ENCODE measurements around the gene LY6G6C. TPM values are rescaled to one million over a fixed set of nuclear protein-coding genes. Genes with fewer than 3 reads are reported as not detected.

The LY6G6C gene
- total RNA-seq, 1 donor from 2014 or later, result not detected

GRCh38 chr6:31734247-31734820 lies 12.8 kb upstream of the LY6G6C start:
- H3K9me3 Mint-ChIP-seq, result no peaks in the 10 kb centered on the region
- Histone ChIP-seq H3K4me3 (peak overlapping the region; percentile 92), H3K27me3 (no peaks in the 10 kb centered on the region), H3F3A (ENCODE audit: low read depth) (peaks cover 75% of the 10 kb centered on the region), H3K4me2 (peak overlapping the region; percentile 99), H3K9ac (no peak overlapping the region), H2AFZ (replicated peaks) (no peak overlapping the region), H3K79me2 (ENCODE audit: low read depth) (peaks cover 36% of the 10 kb centered on the region), H3K27ac (no peak overlapping the region), H3K4me1 (peaks cover 33% of the 10 kb centered on the region), H3K36me3 (peaks cover 5% of the 10 kb centered on the region), H4K20me1 (ENCODE audit: low read depth) (peaks cover 21% of the 10 kb centered on the region), H3K9me3 (ENCODE audit: low read depth) (no peaks in the 10 kb centered on the region)
- no peaks in the 10 kb centered on the region for H3K27me3 Mint-ChIP-seq (ENCODE audit: insufficient read depth, low read depth)
- no peak for DNase-seq (ENCODE audit: low spot score)
- no peak for TF ChIP-seq CTCF (IDR thresholded peaks at IDR 0.05)
- no peak for TF ChIP-seq EZH2phosphoT487 (IDR thresholded peaks at IDR 0.05)
- TF ChIP-seq EZH2 (IDR thresholded peaks at IDR 0.05), result no peak
- peaks cover 61% of the 10 kb centered on the region for H3K4me1 Mint-ChIP-seq
- peak overlapping the region; percentile 94 for H3K4me3 Mint-ChIP-seq
- H3K27ac Mint-ChIP-seq, result peak overlapping the region; percentile 75
- peaks cover 21% of the 10 kb centered on the region for H3K36me3 Mint-ChIP-seq

GRCh38 chr6:31733734-31734133 lies 12.2 kb upstream of the LY6G6C start:
- TF ChIP-seq CTCF (IDR thresholded peaks at IDR 0.05) (no peak), EZH2phosphoT487 (IDR thresholded peaks at IDR 0.05) (no peak), EZH2 (IDR thresholded peaks at IDR 0.05) (no peak)
- Histone ChIP-seq H3K9ac (no peak overlapping the region), H3K27ac (no peak overlapping the region), H3K36me3 (peaks cover 5% of the 10 kb centered on the region), H3K4me1 (peaks cover 29% of the 10 kb centered on the region), H4K20me1 (ENCODE audit: low read depth) (peaks cover 26% of the 10 kb centered on the region), H3F3A (ENCODE audit: low read depth) (peaks cover 77% of the 10 kb centered on the region), H2AFZ (replicated peaks) (no peak overlapping the region), H3K27me3 (no peaks in the 10 kb centered on the region), H3K79me2 (ENCODE audit: low read depth) (peaks cover 42% of the 10 kb centered on the region), H3K4me2 (no peak overlapping the region), H3K9me3 (ENCODE audit: low read depth) (no peaks in the 10 kb centered on the region), H3K4me3 (no peak overlapping the region)
- H3K27me3 Mint-ChIP-seq (ENCODE audit: insufficient read depth, low read depth), result no peaks in the 10 kb centered on the region
- no peaks in the 10 kb centered on the region for H3K9me3 Mint-ChIP-seq
- no peak for DNase-seq (ENCODE audit: low spot score)
- H3K4me3 Mint-ChIP-seq, result peak overlapping the region; percentile 94
- H3K27ac Mint-ChIP-seq, result no peak overlapping the region
- peaks cover 24% of the 10 kb centered on the region for H3K36me3 Mint-ChIP-seq
- peaks cover 61% of the 10 kb centered on the region for H3K4me1 Mint-ChIP-seq

- peaks cover 39% of the 10 kb centered on the region for H4K20me1 ChIP-seq (ENCODE audit: low read depth)
- H3K79me2 ChIP-seq (ENCODE audit: low read depth), result peaks cover 54% of the 10 kb centered on the region
- H3K4me2 ChIP-seq, result no peak overlapping the region
- DNase-seq (ENCODE audit: low spot score), result no peak
- H2AFZ ChIP-seq (replicated peaks), result no peak overlapping the region
- peak overlapping the region; percentile 41 for H3K4me3 Mint-ChIP-seq
- no peak overlapping the region for H3K27ac ChIP-seq
- H3K27me3 ChIP-seq, result no peaks in the 10 kb centered on the region
- H3K9me3 Mint-ChIP-seq, result no peaks in the 10 kb centered on the region
- TF ChIP-seq EZH2 (IDR thresholded peaks at IDR 0.05) (no peak), CTCF (IDR thresholded peaks at IDR 0.05) (no peak), EZH2phosphoT487 (IDR thresholded peaks at IDR 0.05) (no peak)
- peaks cover 5% of the 10 kb centered on the region for H3K36me3 ChIP-seq
- no peak overlapping the region for H3K27ac Mint-ChIP-seq
- peaks cover 5% of the 10 kb centered on the region for H3K27me3 Mint-ChIP-seq (ENCODE audit: insufficient read depth, low read depth)
- no peaks in the 10 kb centered on the region for H3K9me3 ChIP-seq (ENCODE audit: low read depth)
- H3K4me1 Mint-ChIP-seq, result peaks cover 52% of the 10 kb centered on the region
- peaks cover 17% of the 10 kb centered on the region for H3K4me1 ChIP-seq
- no peak overlapping the region for H3K9ac ChIP-seq
- H3K36me3 Mint-ChIP-seq, result peaks cover 34% of the 10 kb centered on the region
- peaks cover 63% of the 10 kb centered on the region for H3F3A ChIP-seq (ENCODE audit: low read depth)
- H3K4me3 ChIP-seq, result no peak overlapping the region
Measured at GRCh38 chr6:31732029-31732428, 10.5 kb upstream of the LY6G6C start.

Data from neural progenitor cell (in vitro differentiated cells).